GM21367 (cell line): ENCODE results near the gene TMEM154.

Experiments
- ATAC-seq: cut with Tn5 transposase; IDR thresholded peaks from one replicate; pipeline ENCODE4 v1.9.1; 2021; ENCODE audit not compliant: unreplicated experiment

Gene TMEM154, protein sequence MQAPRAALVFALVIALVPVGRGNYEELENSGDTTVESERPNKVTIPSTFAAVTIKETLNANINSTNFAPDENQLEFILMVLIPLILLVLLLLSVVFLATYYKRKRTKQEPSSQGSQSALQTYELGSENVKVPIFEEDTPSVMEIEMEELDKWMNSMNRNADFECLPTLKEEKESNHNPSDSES

DNA sequence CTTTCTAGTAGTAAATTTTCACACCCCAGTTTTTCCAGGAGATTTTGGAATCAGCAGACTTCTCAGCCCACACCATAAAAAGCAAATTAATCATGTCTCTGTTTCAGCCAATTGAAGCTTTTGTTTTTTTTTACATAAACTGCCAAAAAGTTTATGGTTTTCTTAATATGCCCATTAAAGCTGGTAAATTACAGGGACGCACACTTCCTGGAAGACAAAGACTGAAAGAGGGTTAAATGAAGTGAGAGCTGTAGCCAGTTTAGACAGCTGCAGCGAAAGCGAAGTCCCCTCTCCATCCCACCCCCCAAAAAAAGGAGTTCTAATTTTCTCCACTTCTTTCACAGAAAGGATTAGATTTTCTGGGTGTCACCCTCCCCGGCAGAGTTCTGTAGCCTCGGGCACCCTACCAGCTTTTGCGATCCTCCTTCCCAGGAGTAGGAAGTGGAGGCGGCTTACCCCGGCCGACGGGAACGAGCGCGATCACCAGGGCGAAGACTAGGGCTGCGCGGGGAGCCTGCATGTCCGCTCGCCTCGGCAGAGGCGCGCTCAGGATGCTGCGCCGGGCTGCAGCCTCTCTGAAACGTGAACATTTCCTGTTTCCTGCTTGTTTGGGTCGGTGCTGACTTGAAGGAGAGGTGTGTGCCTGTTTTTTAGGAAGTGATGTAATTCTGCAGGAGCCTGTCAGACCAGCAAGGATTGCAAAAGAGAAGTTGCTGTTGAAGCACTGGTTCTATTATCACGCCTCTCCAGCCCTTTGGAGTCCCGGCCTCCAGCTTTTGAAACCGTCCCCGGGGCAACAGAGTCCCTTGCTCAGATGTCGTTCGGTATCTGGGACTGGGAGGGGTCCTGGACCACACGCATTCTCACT is at the start of gene TMEM154:
Gene TMEM154, minus strand, starts transcription at position 584 of the 868 bp plus-strand sequence. Its CDS starts 64 bp downstream, at position 520.
- ATAC-seq: peak; percentile 58

GRCh38 chr4:152729466-152729865 is 49.7 kb upstream of the TMEM154 start:
- ATAC-seq: no peak

GRCh38 chr4:152728343-152728742 is 48.5 kb upstream of the TMEM154 start:
- ATAC-seq: no peak

GRCh38 chr4:152727784-152728183 is 48.0 kb upstream of the TMEM154 start:
- ATAC-seq: no peak

GRCh38 chr4:152724494-152724893 is 44.7 kb upstream of the TMEM154 start:
- no peak for ATAC-seq

DNA sequence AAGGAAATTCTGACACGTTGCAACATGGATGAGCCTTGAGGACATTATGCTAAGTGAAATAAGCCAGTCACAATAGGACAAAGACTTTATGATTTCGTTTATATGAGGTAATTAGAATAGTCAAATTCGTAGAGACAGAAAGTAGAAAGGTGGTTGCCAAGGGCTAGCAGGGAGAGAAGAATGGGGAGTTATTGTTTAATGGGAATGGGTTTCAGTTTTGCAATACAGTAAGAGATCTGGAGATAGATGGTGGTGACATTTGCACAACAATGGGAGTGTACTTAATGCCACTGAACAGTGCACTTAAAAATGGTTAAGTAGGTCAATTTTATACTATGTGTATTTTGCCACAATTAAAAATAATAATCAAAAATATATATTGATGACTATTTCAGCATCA is 43.4 kb upstream of the TMEM154 start:
- ATAC-seq: no peak

DNA sequence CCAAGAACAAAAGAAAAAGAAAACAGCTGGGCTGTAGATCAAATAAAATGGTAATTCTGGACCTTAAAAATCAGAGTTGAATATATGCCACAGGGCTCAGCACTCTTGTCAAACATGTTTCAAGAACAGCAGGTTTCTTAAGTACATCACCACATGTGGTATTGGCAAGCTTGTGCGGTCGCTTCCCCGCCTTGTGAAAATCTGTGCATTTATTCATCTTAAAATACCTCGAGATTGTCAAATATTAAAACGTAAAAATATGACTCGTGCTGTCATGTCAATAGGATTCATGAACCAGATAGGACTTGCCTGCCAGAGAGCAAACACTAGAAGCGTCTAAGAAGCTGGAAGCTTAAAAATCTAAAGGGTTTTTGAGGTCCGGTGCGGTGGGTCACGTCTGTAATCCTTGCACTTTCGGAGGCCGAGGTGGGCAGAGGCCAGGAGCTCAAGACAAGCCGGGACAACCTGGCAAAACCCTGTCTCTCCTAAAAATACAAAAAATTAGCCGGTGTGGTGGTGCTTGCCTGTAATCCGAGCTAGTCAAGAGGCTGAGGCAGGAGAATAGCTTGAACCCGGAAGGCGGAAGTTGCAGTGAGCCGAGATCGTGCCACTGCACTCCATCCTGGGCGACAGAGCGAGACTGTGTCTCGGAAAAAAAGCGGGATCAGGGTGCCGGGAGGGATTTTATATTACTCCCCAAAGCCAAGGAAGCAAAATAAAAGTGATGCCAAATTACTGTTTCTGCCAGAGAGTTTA is 40.2 kb upstream of the TMEM154 start:
- ATAC-seq: no peak

DNA sequence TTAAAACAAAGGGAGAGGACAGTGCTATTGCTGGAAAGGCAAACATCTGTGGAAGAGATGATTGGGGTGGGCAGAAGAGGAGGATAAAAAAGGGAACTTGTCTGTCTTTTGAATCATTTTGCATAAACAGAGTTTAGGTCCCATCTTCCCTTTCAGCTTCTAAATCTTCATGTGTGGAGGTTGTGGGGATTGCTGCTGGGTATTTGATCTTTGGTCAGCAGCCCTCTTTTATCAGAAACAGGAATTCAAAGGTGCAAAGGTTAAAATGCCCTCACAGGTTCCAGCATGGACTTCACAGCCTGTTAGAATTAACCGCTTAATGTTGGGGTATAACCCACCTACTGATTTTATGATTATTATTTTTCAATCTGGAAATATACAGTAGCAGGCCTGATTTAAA is 39.5 kb upstream of the TMEM154 start:
- no peak for ATAC-seq

DNA sequence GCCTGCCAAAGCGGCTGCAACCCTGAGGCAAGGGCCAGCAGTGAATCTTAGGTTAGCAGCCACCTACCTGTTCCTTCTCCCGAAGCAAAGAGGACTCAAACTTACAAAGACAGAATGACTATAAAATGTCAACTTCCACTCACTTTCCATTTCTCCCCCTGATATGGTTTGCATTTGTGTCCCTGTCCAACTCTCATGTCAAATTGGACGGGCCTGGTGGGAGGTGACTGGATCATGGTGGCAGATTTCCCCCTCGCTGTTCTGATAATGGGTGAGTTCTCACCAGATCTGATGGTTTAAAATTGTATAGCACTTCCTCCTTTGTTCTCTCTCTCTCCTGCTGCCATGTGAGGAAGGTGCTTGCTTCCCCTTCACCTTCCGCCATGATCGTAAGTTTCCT is 35.3 kb upstream of the TMEM154 start:
- ATAC-seq: no peak

DNA sequence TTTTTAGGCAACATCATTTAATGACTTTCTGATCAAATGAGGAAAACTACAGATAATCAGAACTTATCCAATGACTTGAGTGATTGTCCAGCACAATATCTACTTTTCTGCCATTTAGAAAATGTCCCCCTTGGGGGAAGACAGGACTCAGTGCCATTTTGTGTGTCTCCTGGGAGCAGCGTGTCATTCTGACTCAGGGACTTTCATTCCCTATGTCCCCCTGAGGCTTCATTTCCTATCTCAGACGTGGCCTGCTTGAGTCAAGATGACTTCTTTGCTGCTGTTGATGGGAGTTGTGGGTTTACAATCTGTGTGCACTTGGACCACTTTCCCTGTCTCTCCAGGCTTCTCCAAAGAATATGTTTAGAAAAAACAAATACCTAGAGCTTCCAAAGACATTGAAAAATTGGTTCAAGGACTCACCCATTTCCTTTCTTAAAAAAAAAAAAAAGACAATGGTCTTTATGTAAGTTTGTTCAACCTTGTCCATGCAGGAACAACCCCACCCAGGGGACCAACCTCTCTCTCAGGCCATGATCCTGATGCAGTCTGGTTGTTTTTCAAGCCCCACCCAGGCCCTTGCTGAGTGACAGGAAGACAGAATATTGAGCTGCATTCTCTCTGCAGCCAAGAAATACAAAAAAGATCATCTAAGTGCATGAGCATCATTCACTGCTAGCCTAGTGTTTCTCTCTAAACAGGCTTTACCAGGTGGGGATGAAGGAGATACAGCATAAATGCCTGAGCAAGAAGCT is 34.3 kb upstream of the TMEM154 start:
- no peak for ATAC-seq

GRCh38 chr4:152709675-152710438 is 30.1 kb upstream of the TMEM154 start:
- no peak for ATAC-seq

- ATAC-seq: no peak
Observed at GRCh38 chr4:152708796-152709195, 29.0 kb upstream of the TMEM154 start.

- ATAC-seq: no peak
Observed at GRCh38 chr4:152708361-152708760, 28.6 kb upstream of the TMEM154 start.

- ATAC-seq: no peak
Observed at GRCh38 chr4:152707632-152708031, 27.8 kb upstream of the TMEM154 start.

GRCh38 chr4:152705903-152706302 is 26.1 kb upstream of the TMEM154 start:
- no peak for ATAC-seq

DNA sequence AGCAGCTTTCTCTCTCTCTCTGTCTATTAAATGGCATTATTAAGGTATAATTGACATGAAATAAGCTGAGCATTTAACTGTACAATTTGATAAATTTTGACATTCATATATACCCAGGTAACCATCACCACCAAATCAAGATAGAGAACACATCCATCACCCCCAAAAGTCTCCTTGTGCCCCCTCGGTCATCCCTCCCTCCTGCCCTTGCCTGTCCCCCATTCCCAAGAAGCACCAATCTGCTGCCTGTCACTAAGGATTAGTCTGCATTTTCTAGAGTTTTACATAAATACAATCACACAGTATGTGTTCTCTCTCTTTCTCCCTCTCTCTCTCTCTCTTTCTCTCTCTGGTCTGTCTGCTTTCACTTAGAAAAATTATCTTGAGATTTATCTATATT is 25.0 kb upstream of the TMEM154 start:
- ATAC-seq: no peak

DNA sequence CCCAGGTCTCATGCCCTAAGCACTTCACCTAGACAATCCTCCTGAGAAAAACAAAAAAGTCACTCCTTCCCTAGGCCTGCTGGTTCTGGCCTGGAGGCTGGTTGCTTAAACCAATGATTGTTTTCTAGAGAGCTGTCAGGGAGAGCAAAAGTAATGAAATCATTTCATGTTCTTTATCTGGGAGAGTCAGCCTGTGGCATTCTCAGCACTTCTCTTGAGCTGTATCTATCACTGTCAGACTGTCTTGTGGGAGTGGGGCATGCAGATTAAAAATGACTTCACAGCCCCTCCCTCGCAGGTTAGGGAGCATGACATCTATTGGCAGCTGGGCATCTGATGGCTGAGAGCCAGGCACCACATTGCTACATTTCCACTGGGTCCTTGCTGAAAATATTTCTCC is 20.4 kb upstream of the TMEM154 start:
- ATAC-seq: no peak

DNA sequence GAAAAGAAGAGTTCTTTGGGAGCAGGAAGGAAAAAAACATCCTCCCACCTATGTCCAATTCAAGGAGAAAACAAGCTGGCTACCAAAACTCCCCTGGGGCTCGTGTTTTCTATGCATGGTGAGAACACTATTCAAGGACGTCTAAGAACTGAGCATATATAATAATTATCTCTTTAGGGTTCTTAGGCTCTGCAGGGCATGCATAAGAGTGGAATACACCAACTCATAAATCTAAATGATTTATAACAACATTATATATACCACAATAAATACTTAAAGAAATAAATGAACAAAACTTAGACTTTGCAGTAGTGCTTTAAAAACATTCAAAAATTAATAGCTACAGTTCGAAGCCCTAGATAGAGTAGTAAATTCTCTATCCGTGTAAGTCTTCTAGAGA is 19.5 kb upstream of the TMEM154 start:
- ATAC-seq: no peak

DNA sequence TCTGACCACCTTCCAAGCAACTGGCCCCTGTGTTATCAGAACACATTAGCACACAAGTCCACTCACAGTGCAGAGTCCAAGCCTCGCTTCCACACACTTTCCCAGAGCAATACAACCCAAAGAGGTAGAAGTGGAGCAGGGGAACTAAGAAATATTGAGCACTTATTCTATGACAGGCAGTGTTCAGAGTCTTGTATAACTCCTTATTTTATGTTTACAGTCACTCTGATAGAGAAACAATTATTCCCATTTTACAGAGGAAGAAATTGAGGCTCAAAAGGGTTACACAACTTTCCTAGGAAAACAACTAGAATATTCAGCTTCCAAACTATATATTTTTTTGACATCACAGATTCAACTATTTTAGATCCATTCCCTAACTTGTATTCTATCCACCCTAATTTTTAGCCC is 18.3 kb upstream of the TMEM154 start:
- no peak for ATAC-seq
